HFFc6 (cell line): Measurements from ENCODE around the gene FAM180B. TPM values are rescaled to one million over a fixed set of nuclear protein-coding genes. Genes with fewer than 3 reads are reported as not detected.

Experiments
- DNase-seq: peaks from one replicate; pipeline ENCODE4 v3.0.0-alpha.2; 2018
- H3K27ac Mint-ChIP-seq: 2 replicates; pipeline ENCODE4 v1.8.0; 2020; ENCODE audit warnings: mild to moderate bottlenecking, mixed read lengths
- H3K27me3 Mint-ChIP-seq: 2 replicates; pipeline ENCODE4 v1.8.0; 2021; ENCODE audit warnings: mild to moderate bottlenecking, moderate library complexity, mixed read lengths; ENCODE audit not compliant: insufficient read depth
- H3K36me3 Mint-ChIP-seq: 2 replicates; pipeline ENCODE4 v1.8.0; 2021; ENCODE audit warnings: low read depth, mixed read lengths
- H3K4me1 Mint-ChIP-seq: 2 replicates; pipeline ENCODE4 v1.8.0; 2020; ENCODE audit warnings: low read depth, mixed read lengths
- H3K4me3 Mint-ChIP-seq: 2 replicates; pipeline ENCODE4 v1.8.0; 2020; ENCODE audit warnings: mild to moderate bottlenecking, moderate library complexity, mixed read lengths
- H3K9me3 Mint-ChIP-seq: 2 replicates; pipeline ENCODE4 v1.8.0; 2020; ENCODE audit warnings: mild to moderate bottlenecking, mixed read lengths
- CTCF ChIP-seq: fragments of 200-600 bp; sonication (generic); IDR thresholded peaks from 2 replicates; pipeline ENCODE4 v1.5.0; 2021; ENCODE audit warnings: antibody characterized with exemption, mild to moderate bottlenecking
- total RNA-seq, 6 experiments: library from RNA; stranded (reverse); fragmentation: NEBNext Ultra II Directional; extraction: Animal tissue kit (Norgen Biotek cat#: 25700); gene quantifications; 2 replicates in 1 of 6; 3 replicates in 5 of 6; pipeline ENCODE4 v1.2.3, GENCODE V29; 2021

The FAM180B gene
- total RNA-seq, 6 experiments from 2014 or later = not detected

DNA sequence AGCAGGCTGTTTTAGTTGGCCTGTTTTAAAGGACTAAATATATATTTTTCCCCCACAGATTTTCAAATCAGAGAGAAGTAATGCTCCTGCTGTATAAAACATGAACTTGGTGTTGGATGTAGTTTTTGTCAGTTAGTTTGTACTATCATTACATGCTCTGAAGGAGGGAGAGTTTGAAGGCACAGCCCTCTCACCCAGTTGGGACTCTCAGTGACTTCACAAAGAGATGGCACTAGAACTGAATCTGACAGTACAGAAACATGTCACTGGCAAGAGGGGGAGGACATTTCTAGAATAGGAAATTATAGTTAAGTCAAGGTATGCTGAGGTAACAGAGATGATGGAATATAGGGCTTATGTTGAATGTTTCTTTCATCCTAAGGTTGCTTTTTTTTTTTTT is 28.8 kb downstream of the FAM180B start:
- Mint-ChIP-seq H3K4me3 (no peak overlapping the region), H3K27ac (no peak overlapping the region), H3K36me3 (peaks cover 12% of the 10 kb centered on the region; the same call in 1 of the 2 replicates), H3K27me3 (peaks cover 2% of the 10 kb centered on the region; the same call in 1 of the 2 replicates), H3K4me1 (peaks cover 21% of the 10 kb centered on the region), H3K9me3 (no peaks in the 10 kb centered on the region)
- no peak for DNase-seq
- no peak for TF ChIP-seq CTCF

DNA sequence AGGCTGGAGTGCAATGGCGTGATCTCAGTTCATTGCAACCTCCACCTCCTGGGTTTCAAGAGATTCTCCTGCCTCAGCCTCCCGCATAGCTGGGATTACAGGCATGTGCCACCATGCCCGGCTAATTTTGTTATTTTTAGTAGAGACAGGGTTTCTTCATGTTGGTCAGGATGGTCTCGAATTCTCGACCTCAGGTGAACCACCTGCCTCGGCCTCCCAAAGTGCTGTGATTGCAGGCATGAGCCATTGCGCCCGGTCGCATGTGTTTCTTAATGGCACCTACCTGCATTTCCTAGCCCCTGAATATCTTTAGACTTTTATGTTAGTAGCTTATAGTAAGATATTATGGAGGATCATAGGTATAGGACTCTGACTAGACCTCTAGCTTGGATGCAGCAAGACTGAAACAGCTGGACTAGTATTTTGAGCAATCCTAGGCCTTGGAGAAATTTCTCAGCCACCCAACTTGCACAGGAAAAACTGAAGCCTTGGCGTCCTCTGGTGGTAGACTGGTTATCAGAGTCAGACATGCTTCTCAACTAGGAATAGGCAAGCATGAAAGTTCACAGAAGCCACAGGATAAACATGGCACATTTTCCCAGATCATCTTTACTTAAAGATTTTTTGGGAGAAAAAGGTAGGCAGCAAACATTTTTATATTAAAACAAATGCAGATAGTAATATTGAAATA is 30.4 kb downstream of the FAM180B start:
- Mint-ChIP-seq H3K27ac (no peak overlapping the region), H3K36me3 (peaks cover 12% of the 10 kb centered on the region; the same call in 1 of the 2 replicates), H3K4me3 (no peak overlapping the region; the same call in 1 of the 2 replicates), H3K4me1 (peaks cover 21% of the 10 kb centered on the region), H3K9me3 (no peaks in the 10 kb centered on the region), H3K27me3 (peaks cover 2% of the 10 kb centered on the region; the same call in 1 of the 2 replicates)
- TF ChIP-seq CTCF = peak; percentile 86
- DNase-seq = peak; percentile 63

DNA sequence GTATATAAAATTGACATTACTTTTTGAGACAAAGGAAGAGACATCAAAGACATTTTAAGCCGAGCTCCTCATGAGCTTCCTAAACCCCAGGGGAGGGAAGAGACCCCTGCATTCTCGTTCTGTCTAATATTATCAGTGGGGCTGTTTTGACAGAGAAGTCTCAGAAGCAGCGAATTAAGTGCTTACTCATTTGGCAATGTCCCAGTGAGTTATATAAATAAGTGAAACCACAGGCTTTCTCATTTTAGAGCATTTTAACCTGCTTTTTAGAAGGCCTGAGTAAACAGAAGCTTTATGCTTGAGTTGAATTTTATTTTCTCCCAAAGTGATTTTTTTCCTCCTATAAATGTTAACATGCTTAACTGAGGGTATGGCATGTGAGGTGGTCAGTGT is 30.9 kb downstream of the FAM180B start:
- H3K9me3 Mint-ChIP-seq = no peaks in the 10 kb centered on the region
- peak overlapping the region; percentile 53 for H3K27ac Mint-ChIP-seq
- peaks cover 2% of the 10 kb centered on the region; the same call in 1 of the 2 replicates for H3K27me3 Mint-ChIP-seq
- H3K4me3 Mint-ChIP-seq = no peak overlapping the region; the same call in 1 of the 2 replicates
- H3K36me3 Mint-ChIP-seq = peaks cover 12% of the 10 kb centered on the region; the same call in 1 of the 2 replicates
- H3K4me1 Mint-ChIP-seq = peaks cover 21% of the 10 kb centered on the region
- peak; percentile 46; the same call in 1 of the 2 replicates for TF ChIP-seq CTCF
- DNase-seq = peak; percentile 37

DNA sequence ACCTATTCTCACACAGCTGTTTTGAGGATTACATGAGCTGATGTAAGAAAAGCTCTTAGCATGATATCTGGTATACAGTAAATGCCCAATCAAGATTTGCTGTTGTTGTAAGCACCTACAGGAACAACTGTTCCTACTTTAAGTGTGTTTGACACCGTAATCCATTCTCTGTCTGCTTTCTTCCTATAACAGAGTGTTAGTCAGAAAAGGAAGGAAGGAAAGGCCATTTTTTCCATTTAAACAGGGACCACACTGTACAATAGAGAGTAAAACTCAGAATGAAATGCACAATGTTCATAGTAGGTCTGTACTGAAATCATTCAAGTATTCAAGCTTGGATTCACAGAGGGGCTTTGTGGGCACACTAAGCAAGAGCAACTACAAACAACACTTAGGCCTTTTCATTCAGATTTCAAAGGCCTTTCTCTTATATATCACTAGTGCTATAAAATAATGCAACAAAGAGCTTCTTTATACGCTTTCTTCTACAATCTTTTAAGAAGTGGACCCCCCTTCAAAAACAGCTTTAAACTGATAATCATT is 34.4 kb downstream of the FAM180B start:
- Mint-ChIP-seq H3K4me1 (peaks cover 21% of the 10 kb centered on the region), H3K4me3 (no peak overlapping the region), H3K36me3 (peaks cover 15% of the 10 kb centered on the region), H3K27me3 (no peaks in the 10 kb centered on the region), H3K27ac (no peak overlapping the region), H3K9me3 (no peaks in the 10 kb centered on the region)
- TF ChIP-seq CTCF = no peak
- DNase-seq = no peak

GRCh38 chr11:47626234-47626633 is 39.8 kb downstream of the FAM180B start:
- no peak for DNase-seq
- Mint-ChIP-seq H3K27ac (no peak overlapping the region), H3K4me3 (no peak overlapping the region), H3K9me3 (no peaks in the 10 kb centered on the region), H3K4me1 (no peaks in the 10 kb centered on the region), H3K36me3 (peaks cover 32% of the 10 kb centered on the region), H3K27me3 (no peaks in the 10 kb centered on the region; the same call in 1 of the 2 replicates)
- TF ChIP-seq CTCF = no peak
